Karpas-422 (cell line): Measurements from ENCODE around the gene GATB. TPM values are rescaled to one million over a fixed set of nuclear protein-coding genes. Genes with fewer than 3 reads are reported as not detected.
A peak's percentile ranks its signal among the peaks of the same experiment; 100 is the strongest.
"Not testable (repeated sequence)": the region's sequence is repeated elsewhere in the genome, so short reads cannot be mapped to it uniquely, and the experiment has no call there.

Source experiments
- DNase-seq: peaks from one replicate; pipeline ENCODE4 v3.0.0-alpha.2; 2015
- H2AFZ ChIP-seq: fragments of 200-600 bp; sonication (generic); 2 replicates; pipeline ENCODE4 v1.6.1; 2014; ENCODE audit warnings: antibody characterized with exemption, low read length, mixed read lengths
- H3K27ac ChIP-seq: fragments of 200-600 bp; sonication (generic); 2 replicates; pipeline ENCODE4 v1.5.1; 2014; ENCODE audit warnings: mild to moderate bottlenecking, low read length, moderate library complexity
- H3K27me3 ChIP-seq: fragments of 200-600 bp; sonication (generic); 2 replicates; pipeline ENCODE4 v1.6.1; 2014; ENCODE audit warnings: low read length, mixed read lengths
- H3K36me3 ChIP-seq: fragments of 200-600 bp; sonication (generic); 2 replicates; pipeline ENCODE4 v1.6.1; 2014; ENCODE audit warnings: low read length, mixed read lengths; ENCODE audit not compliant: insufficient read depth
- H3K4me1 ChIP-seq: fragments of 200-600 bp; sonication (generic); 2 replicates; pipeline ENCODE4 v1.6.1; 2014; ENCODE audit warnings: mild to moderate bottlenecking, low read length, mixed read lengths
- H3K4me2 ChIP-seq: fragments of 200-600 bp; sonication (generic); 2 replicates; pipeline ENCODE4 v1.6.1; 2014; ENCODE audit warnings: low read length, low read depth, mild to moderate bottlenecking; ENCODE audit not compliant: poor library complexity, severe bottlenecking
- H3K4me3 ChIP-seq: fragments of 200-600 bp; sonication (generic); 2 replicates; pipeline ENCODE4 v1.5.1; 2014; ENCODE audit warnings: mild to moderate bottlenecking, antibody characterized with exemption, low read length, mixed read lengths
- H3K79me2 ChIP-seq: fragments of 200-600 bp; sonication (generic); 2 replicates; pipeline ENCODE4 v1.6.1; 2014; ENCODE audit warnings: mild to moderate bottlenecking, low read length, mixed read lengths
- H3K9ac ChIP-seq: fragments of 200-600 bp; sonication (generic); 2 replicates; pipeline ENCODE4 v1.6.0; 2014; ENCODE audit warnings: low read length
- H3K9me2 ChIP-seq: fragments of 200-600 bp; sonication (generic), shearing (Covaris generic); replicated peaks from 2 replicates; pipeline ENCODE4 v1.6.0; 2014; ENCODE audit warnings: mild to moderate bottlenecking, low read length, moderate library complexity; ENCODE audit not compliant: insufficient read depth
- H3K9me3 ChIP-seq: fragments of 300-700, 200-600 bp; sonication (generic); 2 replicates; pipeline ENCODE4 v1.6.1; 2014; ENCODE audit warnings: low read length, mixed read lengths
- H4K20me1 ChIP-seq: fragments of 200-600 bp; sonication (generic); 2 replicates; pipeline ENCODE4 v1.6.1; 2014; ENCODE audit warnings: mild to moderate bottlenecking, antibody characterized with exemption, low read length, low read depth; ENCODE audit not compliant: insufficient read depth
- total RNA-seq: library from RNA; depleted of rRNA; stranded (reverse); fragments of >200 nt; shearing (Covaris generic); gene quantifications from 2 replicates; pipeline ENCODE4 v1.2.3, GENCODE V29; 2014; ENCODE audit warnings: low replicate concordance

Gene GATB
- total RNA-seq, 1 experiment from 2014 or later: 18.9 TPM

- H4K20me1 ChIP-seq: no peaks in the 10 kb centered on the region
- no peak overlapping the region for H3K4me3 ChIP-seq
- no peaks in the 10 kb centered on the region for H3K9me2 ChIP-seq
- H3K27ac ChIP-seq: no peak overlapping the region
- no peaks in the 10 kb centered on the region for H3K4me1 ChIP-seq
- DNase-seq: no peak
- H3K9ac ChIP-seq: no peak overlapping the region
- H3K9me3 ChIP-seq: peaks cover 18% of the 10 kb centered on the region
- peaks cover 10% of the 10 kb centered on the region; the same call in 1 of the 2 replicates for H3K79me2 ChIP-seq
- H2AFZ ChIP-seq: no peak overlapping the region
- H3K27me3 ChIP-seq: no peaks in the 10 kb centered on the region
- no peak overlapping the region for H3K4me2 ChIP-seq
- H3K36me3 ChIP-seq: 0 out of 2 replicates have a peak, but pooled peaks cover 5% of the 10 kb centered on the region
These were observed 21.9 kb downstream of the GATB start for GRCh38 chr4:151738720-151739517.

- not testable (repeated sequence) for H3K9me2 ChIP-seq, H3K4me2 ChIP-seq, H3K4me3 ChIP-seq, H3K36me3 ChIP-seq, H4K20me1 ChIP-seq, H3K27me3 ChIP-seq, H3K27ac ChIP-seq, DNase-seq, H2AFZ ChIP-seq, H3K4me1 ChIP-seq, H3K79me2 ChIP-seq, H3K9ac ChIP-seq
- H3K9me3 ChIP-seq: peaks cover 18% of the 10 kb centered on the region
These were observed 24.0 kb downstream of the GATB start for GRCh38 chr4:151736852-151737251.

- H3K79me2 ChIP-seq: peaks cover 3% of the 10 kb centered on the region; the same call in 1 of the 2 replicates
- no peaks in the 10 kb centered on the region for H3K4me1 ChIP-seq
- H4K20me1 ChIP-seq: no peaks in the 10 kb centered on the region
- H3K4me2 ChIP-seq: no peak overlapping the region
- no peak overlapping the region for H2AFZ ChIP-seq
- peaks cover 18% of the 10 kb centered on the region for H3K9me3 ChIP-seq
- no peak overlapping the region for H3K27ac ChIP-seq
- H3K36me3 ChIP-seq: 0 out of 2 replicates have a peak, but pooled peaks cover 5% of the 10 kb centered on the region
- H3K4me3 ChIP-seq: no peak overlapping the region
- no peaks in the 10 kb centered on the region for H3K9me2 ChIP-seq
- no peaks in the 10 kb centered on the region for H3K27me3 ChIP-seq
- DNase-seq: no peak
- H3K9ac ChIP-seq: no peak overlapping the region
These were observed 24.4 kb downstream of the GATB start for GRCh38 chr4:151736361-151736760.

- not testable (repeated sequence) for H2AFZ ChIP-seq, H3K4me1 ChIP-seq, H3K79me2 ChIP-seq, H4K20me1 ChIP-seq, H3K4me3 ChIP-seq, H3K36me3 ChIP-seq, H3K4me2 ChIP-seq, H3K9me3 ChIP-seq, H3K9ac ChIP-seq, DNase-seq, H3K27ac ChIP-seq, H3K9me2 ChIP-seq, H3K27me3 ChIP-seq
These were observed 29.1 kb downstream of the GATB start for GRCh38 chr4:151731670-151732069.

- Histone ChIP-seq H3K36me3 (no peaks in the 10 kb centered on the region), H3K27me3 (no peaks in the 10 kb centered on the region), H3K4me3 (no peak overlapping the region), H4K20me1 (no peaks in the 10 kb centered on the region), H3K79me2 (peaks cover 8% of the 10 kb centered on the region), H3K9me2 (no peaks in the 10 kb centered on the region), H2AFZ (no peak overlapping the region), H3K4me1 (no peaks in the 10 kb centered on the region; the same call in 1 of the 2 replicates), H3K9ac (no peak overlapping the region), H3K9me3 (no peaks in the 10 kb centered on the region), H3K27ac (no peak overlapping the region), H3K4me2 (no peak overlapping the region)
- no peak for DNase-seq
These were observed 30.9 kb downstream of the GATB start for GRCh38 chr4:151729731-151730559.

GRCh38 chr4:151728679-151729078 is 32.1 kb downstream of the GATB start:
- peaks cover 12% of the 10 kb centered on the region for H3K79me2 ChIP-seq
- H2AFZ ChIP-seq: no peak overlapping the region
- H3K36me3 ChIP-seq: no peaks in the 10 kb centered on the region
- H3K4me1 ChIP-seq: no peaks in the 10 kb centered on the region; the same call in 1 of the 2 replicates
- no peak overlapping the region for H3K9ac ChIP-seq
- no peak for DNase-seq
- H3K4me3 ChIP-seq: no peak overlapping the region
- no peaks in the 10 kb centered on the region for H3K9me3 ChIP-seq
- no peaks in the 10 kb centered on the region for H3K9me2 ChIP-seq
- no peaks in the 10 kb centered on the region for H4K20me1 ChIP-seq
- no peak overlapping the region for H3K4me2 ChIP-seq
- H3K27ac ChIP-seq: peak overlapping the region; percentile 7; the same call in 1 of the 2 replicates
- H3K27me3 ChIP-seq: no peaks in the 10 kb centered on the region

- no peak for DNase-seq
- peaks cover 9% of the 10 kb centered on the region; the same call in 1 of the 2 replicates for H3K79me2 ChIP-seq
- no peaks in the 10 kb centered on the region for H3K9me2 ChIP-seq
- no peak overlapping the region for H2AFZ ChIP-seq
- no peak overlapping the region for H3K4me2 ChIP-seq
- no peaks in the 10 kb centered on the region for H3K36me3 ChIP-seq
- H3K4me1 ChIP-seq: no peaks in the 10 kb centered on the region; the same call in 1 of the 2 replicates
- H3K27me3 ChIP-seq: no peaks in the 10 kb centered on the region
- no peaks in the 10 kb centered on the region for H3K9me3 ChIP-seq
- no peaks in the 10 kb centered on the region for H4K20me1 ChIP-seq
- no peak overlapping the region for H3K9ac ChIP-seq
- no peak overlapping the region for H3K4me3 ChIP-seq
- H3K27ac ChIP-seq: no peak overlapping the region; the same call in 1 of the 2 replicates
These were observed 32.8 kb downstream of the GATB start for GRCh38 chr4:151728006-151728405.

GRCh38 chr4:151727365-151727764 is 33.4 kb downstream of the GATB start:
- Histone ChIP-seq H3K9ac (no peak overlapping the region), H3K9me3 (no peaks in the 10 kb centered on the region), H3K4me2 (no peak overlapping the region), H2AFZ (no peak overlapping the region), H3K27me3 (no peaks in the 10 kb centered on the region), H3K27ac (no peak overlapping the region), H3K79me2 (peaks cover 9% of the 10 kb centered on the region; the same call in 1 of the 2 replicates), H4K20me1 (no peaks in the 10 kb centered on the region), H3K4me3 (no peak overlapping the region), H3K4me1 (no peaks in the 10 kb centered on the region; the same call in 1 of the 2 replicates), H3K9me2 (no peaks in the 10 kb centered on the region), H3K36me3 (no peaks in the 10 kb centered on the region)
- DNase-seq: no peak
